LNCaP clone FGC (cell line): Measurements from ENCODE around the gene PLXNC1.
A peak's percentile ranks its signal among the peaks of the same experiment; 100 is the strongest.

Experiments used
- DNase-seq: peaks from one replicate; pipeline ENCODE4 v3.0.0-alpha.2; 2011; ENCODE audit warnings: low read depth
- H3K4me3 ChIP-seq: 2 replicates; pipeline ENCODE4 v1.5.1; 2011; ENCODE audit warnings: mild to moderate bottlenecking, low read depth, low read length, control low read depth
- TF ChIP-seq, protein P1 (sequence below): IDR thresholded peaks from 2 replicates; pipeline ENCODE4 v1.5.1; 2012; ENCODE audit warnings: mild to moderate bottlenecking; ENCODE audit not compliant: control insufficient read depth, insufficient read depth; ENCODE audit errors: extremely low read depth

PLXNC1 gene

DNA sequence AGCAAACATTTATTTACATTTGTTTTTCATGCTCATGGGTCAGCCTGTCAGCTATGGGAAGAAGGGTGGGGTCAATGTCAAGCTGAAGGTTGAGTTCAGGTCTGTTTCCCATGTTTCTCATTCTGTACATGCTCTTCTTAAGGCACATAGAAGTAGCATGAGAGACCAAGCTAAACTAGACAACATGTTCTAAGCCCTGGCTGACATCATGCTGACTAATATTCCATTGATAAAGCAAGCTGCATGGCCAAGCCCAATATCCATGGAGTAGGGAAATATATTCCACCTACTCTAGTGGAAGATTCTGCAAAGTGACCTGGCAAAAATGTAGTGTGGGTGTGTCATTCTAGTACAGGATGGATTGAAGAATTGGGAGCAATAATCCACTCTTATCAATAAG, 44.1 kb downstream of the PLXNC1 start:
- DNase-seq = no peak
- H3K4me3 ChIP-seq = no peak overlapping the region
- TF ChIP-seq, protein P1, sequence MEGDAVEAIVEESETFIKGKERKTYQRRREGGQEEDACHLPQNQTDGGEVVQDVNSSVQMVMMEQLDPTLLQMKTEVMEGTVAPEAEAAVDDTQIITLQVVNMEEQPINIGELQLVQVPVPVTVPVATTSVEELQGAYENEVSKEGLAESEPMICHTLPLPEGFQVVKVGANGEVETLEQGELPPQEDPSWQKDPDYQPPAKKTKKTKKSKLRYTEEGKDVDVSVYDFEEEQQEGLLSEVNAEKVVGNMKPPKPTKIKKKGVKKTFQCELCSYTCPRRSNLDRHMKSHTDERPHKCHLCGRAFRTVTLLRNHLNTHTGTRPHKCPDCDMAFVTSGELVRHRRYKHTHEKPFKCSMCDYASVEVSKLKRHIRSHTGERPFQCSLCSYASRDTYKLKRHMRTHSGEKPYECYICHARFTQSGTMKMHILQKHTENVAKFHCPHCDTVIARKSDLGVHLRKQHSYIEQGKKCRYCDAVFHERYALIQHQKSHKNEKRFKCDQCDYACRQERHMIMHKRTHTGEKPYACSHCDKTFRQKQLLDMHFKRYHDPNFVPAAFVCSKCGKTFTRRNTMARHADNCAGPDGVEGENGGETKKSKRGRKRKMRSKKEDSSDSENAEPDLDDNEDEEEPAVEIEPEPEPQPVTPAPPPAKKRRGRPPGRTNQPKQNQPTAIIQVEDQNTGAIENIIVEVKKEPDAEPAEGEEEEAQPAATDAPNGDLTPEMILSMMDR = no peak

DNA sequence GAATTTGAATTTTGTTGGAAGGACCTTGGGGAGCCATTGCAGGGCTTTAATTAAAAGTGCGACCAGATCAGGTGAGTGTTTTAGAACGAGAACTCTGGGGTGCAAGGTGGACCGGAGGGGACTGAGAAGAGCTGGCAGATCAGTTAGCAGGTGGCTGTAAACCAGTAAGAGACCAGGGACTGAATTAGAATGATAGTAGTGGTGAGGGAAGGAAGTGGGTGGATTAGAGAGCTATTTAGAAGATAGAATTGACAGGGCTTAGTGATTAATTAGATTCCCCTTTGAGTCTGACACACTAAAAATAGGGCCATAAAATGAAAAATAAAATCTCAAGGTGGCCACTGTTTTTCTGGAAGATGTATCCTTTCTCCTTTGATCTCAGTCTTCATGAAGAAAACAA, 44.8 kb downstream of the PLXNC1 start:
- H3K4me3 ChIP-seq = no peak overlapping the region
- no peak for DNase-seq
- TF ChIP-seq, protein P1 = no peak

DNA sequence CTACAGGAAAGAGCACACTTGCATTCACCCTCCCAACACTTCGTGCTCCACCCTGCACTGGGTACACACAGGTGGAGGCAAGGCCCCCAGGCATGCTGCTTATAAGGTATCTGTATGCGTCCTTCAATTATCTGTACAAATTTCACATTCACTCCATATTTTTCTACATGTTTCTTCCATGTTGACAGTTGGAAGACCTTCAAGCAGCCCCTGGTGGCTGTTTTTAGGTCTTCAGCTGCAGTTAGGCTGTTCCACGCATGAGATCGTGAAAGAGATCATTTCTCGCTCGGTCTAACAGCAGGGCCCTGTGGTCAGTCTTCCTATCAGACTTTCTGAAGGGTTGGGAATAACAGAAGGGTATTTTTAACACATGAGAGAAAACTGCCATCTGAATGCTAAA, 47.1 kb downstream of the PLXNC1 start:
- TF ChIP-seq, protein P1 = no peak
- no peak overlapping the region for H3K4me3 ChIP-seq
- DNase-seq = no peak

DNA sequence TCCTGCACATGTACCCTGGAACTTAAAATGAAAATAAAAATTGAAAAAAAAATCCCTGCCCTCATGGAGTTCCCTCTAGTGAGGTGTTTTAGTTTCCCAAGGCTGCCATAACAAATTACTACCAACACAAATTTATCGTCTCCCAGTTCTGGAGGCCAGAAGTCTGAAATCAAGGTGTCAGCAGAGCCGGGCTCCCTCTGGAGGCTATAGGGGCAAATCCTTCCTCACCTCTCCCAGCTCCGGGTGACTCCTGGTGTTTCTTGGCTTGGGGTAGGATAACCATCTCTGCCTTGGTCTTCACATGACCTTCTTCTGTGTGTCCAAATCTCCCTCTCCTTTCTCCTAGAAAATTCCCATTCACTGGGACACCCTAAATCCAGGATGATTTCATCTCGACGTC, 50.1 kb downstream of the PLXNC1 start:
- TF ChIP-seq, protein P1 = no peak
- no peak for DNase-seq
- no peak overlapping the region for H3K4me3 ChIP-seq

DNA sequence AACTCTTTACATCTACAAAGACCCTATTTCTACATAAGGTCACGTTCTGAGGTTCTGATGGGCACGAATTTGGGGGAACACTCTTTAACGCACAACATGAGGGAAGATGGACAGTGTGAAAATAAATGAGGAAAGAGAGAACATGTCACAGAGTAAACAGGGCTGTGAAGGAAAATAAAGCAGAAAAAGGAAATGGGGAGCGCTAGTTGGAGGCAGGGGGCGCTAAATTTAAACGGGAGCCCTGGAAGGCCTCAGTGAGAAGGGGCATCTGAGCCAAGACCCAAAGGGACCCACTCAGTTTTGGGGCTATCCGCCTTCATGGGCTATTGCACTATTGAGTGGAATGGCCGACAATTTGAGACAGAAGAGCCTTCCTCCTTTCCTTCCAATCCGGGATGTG, 50.5 kb downstream of the PLXNC1 start:
- H3K4me3 ChIP-seq = no peak overlapping the region
- TF ChIP-seq, protein P1 = 0 out of 2 replicates have a peak, but pooled peaks have one; percentile 12
- DNase-seq = no peak

DNA sequence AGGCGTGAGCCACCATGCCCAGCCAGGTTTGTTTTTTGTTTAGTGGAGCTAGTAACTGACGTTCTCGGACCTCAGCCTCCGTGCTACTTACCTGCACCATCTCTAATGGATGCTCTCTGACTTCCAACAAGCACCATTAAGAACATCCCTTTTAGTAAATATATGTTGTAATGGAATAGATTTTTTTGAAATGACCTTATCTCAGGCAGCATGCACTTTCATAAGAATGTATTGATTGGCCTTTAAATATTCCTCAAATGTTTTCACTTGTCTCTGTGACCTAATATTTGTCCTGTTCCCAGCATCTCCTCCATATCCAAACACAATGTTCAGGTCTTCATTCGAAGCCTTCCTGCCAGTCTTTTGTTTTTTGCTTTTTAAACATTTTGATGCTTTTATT, 51.7 kb downstream of the PLXNC1 start:
- TF ChIP-seq, protein P1 = no peak

DNA sequence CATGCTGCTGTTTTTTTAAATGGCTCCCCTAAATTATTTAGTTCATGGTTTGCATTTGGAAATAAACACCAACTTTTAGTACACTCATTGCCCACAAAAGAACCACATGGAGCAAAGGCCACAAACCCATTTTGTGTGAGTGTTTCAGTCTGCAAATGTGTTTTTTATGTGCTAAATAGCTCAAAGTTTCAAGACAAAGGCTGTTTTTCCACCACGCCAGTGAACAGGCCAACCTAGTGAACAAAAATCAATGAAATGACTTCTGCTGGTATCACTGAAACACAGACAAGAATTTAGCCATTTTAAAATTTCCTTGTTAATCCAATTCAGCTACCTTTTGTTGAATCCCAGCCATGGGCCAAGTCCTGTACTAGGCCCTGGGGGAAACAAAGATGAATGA, 52.3 kb downstream of the PLXNC1 start:
- TF ChIP-seq, protein P1 = no peak
- no peak for DNase-seq
- H3K4me3 ChIP-seq = no peak overlapping the region

More for the DNA sequence above, 51.7 kb downstream of the PLXNC1 start:
- no peak overlapping the region for H3K4me3 ChIP-seq
- DNase-seq = no peak
